ENCODE data around the gene DPP10.

DNA sequence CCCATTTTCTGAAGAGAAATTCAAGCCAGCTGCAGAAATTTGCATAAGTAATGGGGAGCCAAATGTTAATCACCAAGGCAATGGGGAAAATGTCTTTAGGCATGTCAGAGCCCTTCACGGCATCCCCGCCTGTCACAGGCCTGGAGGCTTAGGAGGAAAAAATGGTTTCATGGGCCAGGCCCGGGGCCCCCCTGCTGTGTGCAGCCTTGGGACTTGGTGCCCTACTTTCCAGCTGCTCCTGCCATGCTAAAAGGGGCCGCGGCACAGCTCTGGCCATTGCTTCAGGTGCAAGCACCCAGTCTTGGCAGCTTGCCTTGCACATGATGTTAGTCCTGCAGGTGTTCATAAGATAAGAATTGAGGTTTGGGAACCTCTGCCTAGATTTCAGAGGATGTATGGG lies 1235.7 kb downstream of the DPP10 start:
- TF ChIP-seq, protein P1, sequence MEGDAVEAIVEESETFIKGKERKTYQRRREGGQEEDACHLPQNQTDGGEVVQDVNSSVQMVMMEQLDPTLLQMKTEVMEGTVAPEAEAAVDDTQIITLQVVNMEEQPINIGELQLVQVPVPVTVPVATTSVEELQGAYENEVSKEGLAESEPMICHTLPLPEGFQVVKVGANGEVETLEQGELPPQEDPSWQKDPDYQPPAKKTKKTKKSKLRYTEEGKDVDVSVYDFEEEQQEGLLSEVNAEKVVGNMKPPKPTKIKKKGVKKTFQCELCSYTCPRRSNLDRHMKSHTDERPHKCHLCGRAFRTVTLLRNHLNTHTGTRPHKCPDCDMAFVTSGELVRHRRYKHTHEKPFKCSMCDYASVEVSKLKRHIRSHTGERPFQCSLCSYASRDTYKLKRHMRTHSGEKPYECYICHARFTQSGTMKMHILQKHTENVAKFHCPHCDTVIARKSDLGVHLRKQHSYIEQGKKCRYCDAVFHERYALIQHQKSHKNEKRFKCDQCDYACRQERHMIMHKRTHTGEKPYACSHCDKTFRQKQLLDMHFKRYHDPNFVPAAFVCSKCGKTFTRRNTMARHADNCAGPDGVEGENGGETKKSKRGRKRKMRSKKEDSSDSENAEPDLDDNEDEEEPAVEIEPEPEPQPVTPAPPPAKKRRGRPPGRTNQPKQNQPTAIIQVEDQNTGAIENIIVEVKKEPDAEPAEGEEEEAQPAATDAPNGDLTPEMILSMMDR (IDR thresholded peaks at IDR 0.05): no peak
- no peak for TF ChIP-seq ZFX (IDR thresholded peaks at IDR 0.05; ENCODE audit: borderline replicate concordance)

Data from 22Rv1 (cell line).